H9 (cell line): ENCODE measurements around the gene HPSE. TPM values are rescaled to one million over a fixed set of nuclear protein-coding genes. Genes with fewer than 3 reads are reported as not detected.

Experiments
- DNase-seq: peaks from one replicate; pipeline ENCODE4 v3.0.0-alpha.2; 2017
- H2AFZ ChIP-seq: one replicate; pipeline ENCODE4 v1.6.1; 2013; ENCODE audit warnings: mild to moderate bottlenecking, low read length, control low read depth, moderate library complexity
- H2AK5ac ChIP-seq: 2 replicates; pipeline ENCODE4 v1.6.1; 2013; ENCODE audit warnings: low read length, control low read depth, mixed read lengths; ENCODE audit not compliant: insufficient read length
- H2BK120ac ChIP-seq: one replicate; pipeline ENCODE4 v1.6.1; 2013; ENCODE audit warnings: low read depth, mild to moderate bottlenecking, low read length, control low read depth, inconsistent platforms; ENCODE audit not compliant: poor library complexity, severe bottlenecking
- H2BK12ac ChIP-seq: 2 replicates; pipeline ENCODE4 v1.6.1; 2013; ENCODE audit warnings: low read length, control low read depth, mixed read lengths, low read depth; ENCODE audit not compliant: insufficient read length
- H2BK15ac ChIP-seq: 2 replicates; pipeline ENCODE4 v1.6.1; 2013; ENCODE audit warnings: low read depth, low read length, control low read depth
- H2BK20ac ChIP-seq: one replicate; pipeline ENCODE4 v1.6.1; 2013; ENCODE audit warnings: low read depth, mild to moderate bottlenecking, low read length, control low read depth, inconsistent platforms; ENCODE audit not compliant: poor library complexity, severe bottlenecking
- H2BK5ac ChIP-seq: 2 replicates; pipeline ENCODE4 v1.6.1; 2013; ENCODE audit warnings: low read length, control low read depth, mixed read lengths; ENCODE audit not compliant: insufficient read length
- H3K14ac ChIP-seq: 2 replicates; pipeline ENCODE4 v1.6.1; 2013; ENCODE audit warnings: low read length, control low read depth; ENCODE audit not compliant: insufficient read depth
- H3K18ac ChIP-seq: 2 replicates; pipeline ENCODE4 v1.6.1; 2013; ENCODE audit warnings: low read depth, mild to moderate bottlenecking, mixed read lengths, low read length, control low read depth; ENCODE audit not compliant: insufficient read length
- H3K23ac ChIP-seq: 2 replicates; pipeline ENCODE4 v1.6.1; 2013; ENCODE audit warnings: low read length, control low read depth, mixed read lengths, low read depth; ENCODE audit not compliant: insufficient read length
- H3K23me2 ChIP-seq: 2 replicates; pipeline ENCODE4 v1.6.1; 2013; ENCODE audit warnings: low read depth, mild to moderate bottlenecking, mixed read lengths, low read length, control low read depth; ENCODE audit not compliant: insufficient read length, poor library complexity, severe bottlenecking
- H3K27ac ChIP-seq: 2 replicates; pipeline ENCODE4 v1.5.1; 2013; ENCODE audit warnings: low read length, control low read depth, mixed read lengths, low read depth; ENCODE audit not compliant: insufficient read length
- H3K27me3 ChIP-seq: 2 replicates; pipeline ENCODE4 v1.6.1; 2013; ENCODE audit warnings: low read length, control low read depth, inconsistent platforms; ENCODE audit not compliant: insufficient read depth
- H3K4ac ChIP-seq: 2 replicates; pipeline ENCODE4 v1.6.1; 2013; ENCODE audit warnings: low read depth, mild to moderate bottlenecking, control low read depth, inconsistent platforms, low read length, moderate library complexity
- H3K4me1 ChIP-seq: 2 replicates; pipeline ENCODE4 v1.6.1; 2013; ENCODE audit warnings: low read length, control low read depth, inconsistent platforms; ENCODE audit not compliant: insufficient read depth
- H3K4me2 ChIP-seq: 2 replicates; pipeline ENCODE4 v1.6.1; 2013; ENCODE audit warnings: low read length, control low read depth, mixed read lengths; ENCODE audit not compliant: insufficient read length, insufficient read depth
- H3K56ac ChIP-seq: 2 replicates; pipeline ENCODE4 v1.6.1; 2013; ENCODE audit warnings: low read depth, mild to moderate bottlenecking, mixed read lengths, low read length, control low read depth; ENCODE audit not compliant: insufficient read length
- H3K79me1 ChIP-seq: 2 replicates; pipeline ENCODE4 v1.6.1; 2013; ENCODE audit warnings: low read depth, mild to moderate bottlenecking, moderate library complexity, low read length, control low read depth, inconsistent platforms; ENCODE audit not compliant: insufficient read depth, poor library complexity, severe bottlenecking
- H3K79me2 ChIP-seq: 2 replicates; pipeline ENCODE4 v1.6.1; 2013; ENCODE audit warnings: low read length, control low read depth, inconsistent platforms; ENCODE audit not compliant: insufficient read depth
- H3K9ac ChIP-seq: 2 replicates; pipeline ENCODE4 v1.6.1; 2013; ENCODE audit warnings: low read length, control low read depth, mixed read lengths; ENCODE audit not compliant: insufficient read length; ENCODE audit errors: extremely low read depth
- H3K9me3 ChIP-seq: one replicate; pipeline ENCODE4 v1.6.1; 2013; ENCODE audit warnings: low read depth, low read length, inconsistent platforms; ENCODE audit not compliant: control insufficient read depth
- H3T11ph ChIP-seq: one replicate; pipeline ENCODE4 v1.6.1; 2013; ENCODE audit warnings: mild to moderate bottlenecking, low read length, control low read depth, inconsistent platforms
- H4K20me1 ChIP-seq: one replicate; pipeline ENCODE4 v1.6.1; 2013; ENCODE audit not compliant: control insufficient read depth, insufficient read length, insufficient read depth
- H4K5ac ChIP-seq: 2 replicates; pipeline ENCODE4 v1.6.1; 2013; ENCODE audit warnings: low read depth, mild to moderate bottlenecking, mixed read lengths, low read length, control low read depth; ENCODE audit not compliant: insufficient read length
- H4K8ac ChIP-seq: replicated peaks from 2 replicates; pipeline ENCODE4 v1.6.1; 2013; ENCODE audit warnings: low read length, control low read depth, mixed read lengths, low read depth; ENCODE audit not compliant: insufficient read length
- H4K91ac ChIP-seq: 2 replicates; pipeline ENCODE4 v1.6.1; 2013; ENCODE audit warnings: low read depth, mild to moderate bottlenecking, moderate library complexity, mixed read lengths, low read length, control low read depth; ENCODE audit not compliant: insufficient read length
- H3K27ac Mint-ChIP-seq, 3 experiments: 2 replicates in 2 of 3; 3 replicates in 1 of 3; pipeline ENCODE4 v1.8.0; 2020 to 2021; ENCODE audit warnings: mixed read lengths in 3 of 3, mild to moderate bottlenecking in 1 of 3, moderate library complexity in 1 of 3
- H3K27me3 Mint-ChIP-seq: 2 replicates; pipeline ENCODE4 v1.8.0; 2021; ENCODE audit warnings: low read depth, mild to moderate bottlenecking, moderate library complexity, mixed read lengths
- H3K36me3 Mint-ChIP-seq, 3 experiments: 2 replicates in 2 of 3; 3 replicates in 1 of 3; pipeline ENCODE4 v1.8.0; 2020 to 2021; ENCODE audit warnings: low read depth in 3 of 3, mixed read lengths in 3 of 3; ENCODE audit not compliant: insufficient read depth in 1 of 3
- H3K4me1 Mint-ChIP-seq, 2 experiments: 2 replicates each; pipeline ENCODE4 v1.8.0; 2020; ENCODE audit warnings: mixed read lengths in 2 of 2
- H3K4me3 Mint-ChIP-seq, 2 experiments: 2 replicates in 1 of 2; 3 replicates in 1 of 2; pipeline ENCODE4 v1.8.0; 2020 to 2021; ENCODE audit warnings: mild to moderate bottlenecking in 2 of 2, mixed read lengths in 2 of 2, moderate library complexity in 1 of 2
- H3K9me3 Mint-ChIP-seq, 2 experiments: 2 replicates in 1 of 2; 3 replicates in 1 of 2; pipeline ENCODE4 v1.8.0; 2020; ENCODE audit warnings: mild to moderate bottlenecking in 2 of 2, mixed read lengths in 2 of 2, moderate library complexity in 1 of 2
- CTCF ChIP-seq: fragments of 200-600 bp; sonication (generic); conservative IDR thresholded peaks from 3 replicates; pipeline ENCODE4 v1.8.0; 2021; ENCODE audit warnings: antibody characterized with exemption, mild to moderate bottlenecking
- WGBS: extraction: QIAGEN DNeasy Blood & Tissue Kit; methylation state at CpG from one replicate; pipeline ENCODE4 v1.1.7; 2013; ENCODE audit warnings: missing lambda C conversion rate, low lambda C conversion rate, mixed read lengths; ENCODE audit not compliant: insufficient read length; ENCODE audit errors: extremely low coverage; 5-methylcytosine and 5-hydroxymethylcytosine counted together
- total RNA-seq: library from RNA; stranded (reverse); gene quantifications from 2 replicates; pipeline ENCODE4 v1.2.1, GENCODE V29; 2021

The HPSE gene
- total RNA-seq, 1 experiment from 2014 or later: 2.0 TPM

- Mint-ChIP-seq H3K4me1 (no peaks in the 10 kb centered on the region), H3K9me3 (no peaks in the 10 kb centered on the region), H3K27me3 (no peaks in the 10 kb centered on the region), H3K27ac (no peak overlapping the region), H3K36me3 (no peaks in the 10 kb centered on the region; a peak in 1 of 7 replicates), H3K4me3 (no peak overlapping the region)
- Histone ChIP-seq H2AFZ (no peak overlapping the region), H3K23me2 (no peaks in the 10 kb centered on the region), H3K27me3 (no peaks in the 10 kb centered on the region), H2BK5ac (no peak overlapping the region), H3K23ac (no peak overlapping the region), H2BK20ac (no peak overlapping the region), H2BK120ac (no peak overlapping the region), H3K27ac (no peak overlapping the region), H3K4me1 (no peaks in the 10 kb centered on the region), H4K91ac (no peak overlapping the region), H3K4ac (no peak overlapping the region), H3K9ac (no peak overlapping the region), H3K79me2 (no peaks in the 10 kb centered on the region), H2BK15ac (no peak overlapping the region), H3K9me3 (no peaks in the 10 kb centered on the region), H2BK12ac (no peak overlapping the region), H3K79me1 (no peaks in the 10 kb centered on the region), H3K14ac (no peak overlapping the region), H3K18ac (no peak overlapping the region), H2AK5ac (no peak overlapping the region), H4K20me1 (no peaks in the 10 kb centered on the region), H3T11ph (no peak overlapping the region), H3K4me2 (no peak overlapping the region), H3K56ac (no peak overlapping the region), H4K8ac (no peak overlapping the region), H4K5ac (no peak overlapping the region)
- no peak for TF ChIP-seq CTCF
- whole genome bisulfite sequencing: no CpG with 5 or more reads among the region's 13 CpGs
- DNase-seq: no peak
Measured at GRCh38 chr4:83316459-83317165, 18.0 kb downstream of the HPSE start.
